ENCODE results near the gene ZMYND11.

GRCh38 chr10:271201-271600, 135.9 kb downstream of the ZMYND11 start:
- TF ChIP-seq CTCF (IDR thresholded peaks at IDR 0.05), result no peak
- TF ChIP-seq POLR2A (IDR thresholded peaks at IDR 0.05), result no peak
